Right lung (tissue), 5 donors: ENCODE measurements around the gene WWOX. TPM values are rescaled to one million over a fixed set of nuclear protein-coding genes. Genes with fewer than 3 reads are reported as not detected.

Experiments used
- DNase-seq, 2 donors: peaks; one replicate each; pipeline ENCODE4 v3.0.0-alpha.2; 2013
- polyA plus RNA-seq, 5 donors: library from polyadenylated mRNA; unstranded; fragments of 120-200 nt; gene quantifications; one replicate each; pipeline versions ENCODE4 v1.2.1 to v1.2.3, GENCODE V29; 2013; ENCODE audit warnings: inconsistent platforms in 1 of 5, low replicate concordance in 1 of 5; ENCODE audit not compliant: insufficient read length in 5 of 5, insufficient read depth in 1 of 5

WWOX gene
- polyA plus RNA-seq, 5 donors = 29.3 to 41.5 (median 32.3) TPM

- no peak for DNase-seq
These were observed 1024.7 kb downstream of the WWOX start for GRCh38 chr16:79124016-79124756.

DNA sequence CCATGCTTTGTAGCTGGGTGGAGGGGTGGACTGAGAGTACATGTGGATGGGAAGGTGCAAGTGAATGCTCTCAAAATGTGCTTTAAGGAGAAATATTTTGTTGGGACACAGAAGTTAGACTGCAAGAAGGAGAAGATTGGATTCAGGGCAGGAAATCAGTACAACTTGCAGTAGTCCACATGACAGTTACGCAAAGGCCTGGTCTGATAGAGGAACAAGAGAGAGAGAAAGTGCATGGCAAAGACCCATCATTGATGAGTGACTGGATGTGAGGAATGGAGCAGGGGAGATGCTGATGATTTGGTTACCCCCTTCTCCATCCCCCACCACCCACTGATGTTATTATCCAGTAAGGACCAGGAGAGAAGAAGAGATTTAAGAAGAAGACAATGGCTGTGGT, 1028.3 kb downstream of the WWOX start:
- DNase-seq = no peak

DNA sequence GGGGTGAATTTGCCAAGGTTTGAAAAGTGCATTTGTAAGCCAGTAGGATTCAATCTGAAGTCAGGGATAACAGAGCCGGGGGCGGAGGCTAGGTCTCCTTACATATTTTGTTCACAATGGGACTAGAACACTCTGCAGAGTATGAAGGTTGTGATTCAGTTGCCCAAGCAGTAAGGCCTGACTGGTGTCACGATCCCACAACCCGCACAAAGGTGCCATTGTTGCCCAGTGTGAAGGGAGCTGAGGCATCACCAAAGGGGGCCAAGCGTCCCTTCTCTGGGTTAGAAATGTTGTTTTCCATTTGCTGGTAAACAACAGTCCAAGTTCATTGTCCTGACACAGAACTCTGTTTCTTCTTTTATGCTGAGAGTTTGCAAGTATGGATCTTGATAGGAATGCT, 1029.3 kb downstream of the WWOX start:
- no peak for DNase-seq

DNA sequence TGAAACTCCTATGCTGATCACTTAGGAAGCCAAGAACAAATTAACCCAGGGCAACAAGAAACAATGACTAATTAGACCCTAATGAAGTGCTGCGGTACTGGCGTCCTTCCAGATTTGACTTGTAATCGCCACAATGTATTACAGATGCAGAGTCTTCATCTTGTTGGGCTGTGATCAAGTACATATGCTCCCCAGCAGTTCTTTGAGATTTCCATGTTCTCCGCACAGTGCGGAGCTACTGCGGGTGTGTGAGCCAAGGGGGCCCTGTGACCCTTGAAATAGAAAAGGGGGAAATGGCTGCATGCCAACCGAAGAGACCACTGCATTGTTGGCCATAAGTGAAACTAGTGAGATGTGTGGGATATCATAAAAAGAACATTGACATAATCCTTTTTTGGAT, 1031.2 kb downstream of the WWOX start:
- DNase-seq = peak; percentile 39 to 57

- DNase-seq = peak; percentile 55
These were observed 1032.0 kb downstream of the WWOX start for GRCh38 chr16:79131321-79132075.

DNA sequence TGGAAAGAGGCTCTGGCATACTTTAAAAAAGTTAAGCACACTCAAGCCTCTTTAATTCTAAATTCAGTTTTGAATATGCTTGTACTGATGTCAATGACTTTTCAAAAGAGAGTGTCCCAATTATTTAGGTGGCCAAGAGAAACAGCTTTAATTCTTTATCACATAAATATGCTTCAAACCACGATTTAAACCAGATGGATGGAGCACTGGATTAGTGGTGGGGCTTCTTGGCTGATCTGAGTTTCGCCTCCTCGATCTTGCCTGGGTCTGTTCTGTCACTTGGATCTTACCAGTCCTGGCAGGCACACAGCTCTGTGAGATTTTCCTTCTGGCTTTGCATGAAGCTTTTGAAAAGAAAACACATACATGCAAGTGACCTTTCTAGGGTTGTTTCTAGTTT, 1033.2 kb downstream of the WWOX start:
- DNase-seq = peak; percentile 88 to 89

GRCh38 chr16:79134300-79134699, 1034.8 kb downstream of the WWOX start:
- DNase-seq = no peak

DNA sequence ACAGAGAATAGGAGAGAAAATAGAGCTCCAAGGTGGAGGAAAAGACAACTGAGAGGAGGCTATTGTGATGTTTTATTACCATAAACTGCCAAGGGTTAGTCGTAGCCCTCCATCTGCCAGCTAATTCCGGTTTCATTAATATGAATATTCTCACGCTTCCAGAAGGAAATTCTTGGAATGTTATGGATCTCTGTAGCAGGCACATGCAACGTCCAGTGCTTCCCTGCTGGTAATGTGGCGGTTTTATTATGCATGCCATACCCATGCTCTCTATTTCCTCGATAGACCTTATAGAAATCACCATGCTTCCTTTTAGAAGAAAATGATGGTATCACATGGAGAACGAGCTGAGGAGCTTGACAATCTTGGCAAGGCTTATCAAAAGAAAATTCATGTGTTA, 1037.5 kb downstream of the WWOX start:
- no peak for DNase-seq

- no peak for DNase-seq
These were observed 1038.0 kb downstream of the WWOX start for GRCh38 chr16:79137426-79137939.

GRCh38 chr16:79139799-79140198, 1040.3 kb downstream of the WWOX start:
- no peak for DNase-seq

DNA sequence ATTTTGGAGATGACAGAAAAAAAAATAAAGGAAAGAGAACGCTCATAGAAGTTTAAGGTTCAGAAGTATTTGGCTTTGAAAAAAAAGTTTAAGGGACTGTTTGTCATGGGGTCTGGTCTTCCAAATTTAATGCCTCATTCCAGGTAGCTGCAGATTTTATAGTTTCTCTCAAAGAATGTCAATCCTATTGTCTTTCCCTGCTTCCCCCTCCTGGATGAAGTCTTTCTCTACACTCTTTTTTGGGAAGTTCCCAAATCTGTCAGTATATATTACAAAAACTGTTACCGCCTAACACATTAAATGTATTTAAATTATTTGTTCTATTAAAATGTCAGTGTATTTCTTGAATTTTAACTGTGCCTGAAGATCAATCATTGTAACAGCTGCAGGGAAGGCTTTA, 1043.6 kb downstream of the WWOX start:
- no peak for DNase-seq

DNA sequence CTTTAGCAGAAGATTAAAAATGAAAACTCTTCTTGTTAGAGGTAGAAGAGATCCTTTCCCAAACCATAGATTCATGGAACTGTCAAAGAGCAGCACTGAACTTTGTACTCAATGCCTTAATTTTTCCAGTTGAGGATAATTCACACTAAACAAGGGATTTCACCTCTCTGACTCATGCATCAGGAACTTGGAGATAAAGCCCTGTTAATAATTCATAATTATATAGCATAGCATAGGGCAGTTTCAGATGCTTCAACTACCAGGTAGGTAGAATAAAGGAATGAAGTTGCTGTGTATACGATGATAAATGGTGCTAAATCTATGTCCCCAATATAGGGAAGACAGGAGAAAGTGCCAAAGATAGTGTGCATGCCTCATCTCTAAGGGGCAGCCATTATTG, 1050.7 kb downstream of the WWOX start:
- DNase-seq = no peak

DNA sequence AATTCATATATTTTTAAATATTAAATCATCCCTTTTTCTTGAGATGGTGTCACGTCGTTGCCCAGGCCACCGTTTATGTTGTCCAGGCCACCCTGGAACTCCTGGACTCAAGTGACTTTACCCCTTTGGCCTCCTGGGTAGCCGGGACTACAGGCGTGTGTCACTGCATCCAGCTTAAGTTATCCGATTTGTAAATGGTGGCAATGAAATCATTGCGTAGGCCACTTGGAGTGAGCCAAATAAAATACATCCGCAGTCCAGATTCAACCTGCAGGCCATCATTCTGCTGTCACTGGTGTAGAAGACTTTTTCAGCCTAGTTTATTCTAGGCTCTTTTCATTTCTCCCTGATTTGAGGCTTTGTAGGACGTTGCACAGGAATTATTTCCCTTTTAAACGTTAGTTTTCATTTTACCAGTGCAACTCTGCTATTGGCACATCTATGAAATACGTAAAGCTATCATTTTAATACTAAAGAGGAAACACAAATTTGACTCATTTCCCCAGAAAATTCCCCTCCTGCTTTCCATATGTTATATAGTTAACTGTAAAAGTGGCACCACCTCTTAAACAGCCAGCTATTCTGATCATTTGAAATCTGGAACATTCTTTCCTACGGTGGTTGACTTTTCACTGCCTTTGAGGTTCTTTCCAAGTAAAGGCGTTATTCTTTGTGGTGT, 1051.3 kb downstream of the WWOX start:
- DNase-seq = no peak

DNA sequence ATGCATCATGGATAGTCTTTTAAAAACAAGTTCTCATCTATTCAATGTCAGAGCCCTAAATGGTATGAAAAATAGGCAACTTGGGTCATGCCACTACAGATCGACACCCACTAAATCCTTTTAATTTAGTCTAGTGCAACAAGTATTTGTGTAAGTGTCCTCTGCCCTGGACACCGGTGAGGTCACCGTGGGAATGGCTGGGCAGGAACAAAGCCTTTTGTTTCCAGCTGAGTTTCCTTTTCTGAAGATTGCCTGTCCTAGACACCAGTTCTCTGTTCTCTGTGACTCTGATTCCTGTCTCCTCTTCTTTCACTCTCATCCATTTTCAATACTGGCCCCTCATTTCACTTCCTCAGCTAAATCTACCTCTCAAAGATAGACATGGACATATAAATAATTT, 1054.6 kb downstream of the WWOX start:
- DNase-seq = no peak

- DNase-seq = no peak
These were observed 1056.0 kb downstream of the WWOX start for GRCh38 chr16:79155471-79155870.

DNA sequence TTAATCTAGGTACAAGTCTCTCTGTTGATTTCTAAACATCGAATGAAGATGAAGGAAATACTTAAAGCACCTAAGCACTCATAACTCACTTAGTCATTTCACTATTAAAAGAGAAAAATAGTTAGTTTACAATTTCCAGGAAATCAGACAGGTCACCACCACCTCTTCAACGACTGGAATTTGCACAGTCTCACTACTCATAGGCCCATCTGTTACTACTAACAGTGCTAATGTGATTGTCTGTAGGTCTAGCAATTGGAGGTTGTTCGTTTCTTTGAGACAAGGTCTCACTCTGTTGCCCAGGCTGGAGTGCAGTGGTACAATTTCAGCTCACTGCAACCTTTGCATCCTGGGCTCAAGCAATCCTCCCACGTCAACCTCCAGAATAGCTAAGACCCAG, 1056.5 kb downstream of the WWOX start:
- no peak for DNase-seq

DNA sequence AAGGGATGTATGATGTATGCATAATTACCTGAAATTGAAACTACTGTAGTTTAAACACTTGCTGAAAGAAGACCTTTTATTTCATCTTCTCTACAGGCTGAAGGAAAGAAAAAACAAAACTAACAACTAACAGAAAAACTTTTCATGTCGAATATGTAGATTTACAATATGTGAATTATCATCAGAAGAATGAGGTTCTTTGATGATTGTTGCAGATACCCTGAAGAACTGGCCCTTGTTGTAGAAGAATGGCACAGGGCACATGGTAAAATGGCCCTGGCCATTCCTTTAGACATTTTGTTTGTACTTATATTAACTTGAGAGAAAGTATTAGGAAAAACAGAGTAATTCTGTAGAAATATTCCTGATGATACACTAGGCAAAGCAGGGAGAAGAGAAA, 1057.3 kb downstream of the WWOX start:
- DNase-seq = no peak

DNA sequence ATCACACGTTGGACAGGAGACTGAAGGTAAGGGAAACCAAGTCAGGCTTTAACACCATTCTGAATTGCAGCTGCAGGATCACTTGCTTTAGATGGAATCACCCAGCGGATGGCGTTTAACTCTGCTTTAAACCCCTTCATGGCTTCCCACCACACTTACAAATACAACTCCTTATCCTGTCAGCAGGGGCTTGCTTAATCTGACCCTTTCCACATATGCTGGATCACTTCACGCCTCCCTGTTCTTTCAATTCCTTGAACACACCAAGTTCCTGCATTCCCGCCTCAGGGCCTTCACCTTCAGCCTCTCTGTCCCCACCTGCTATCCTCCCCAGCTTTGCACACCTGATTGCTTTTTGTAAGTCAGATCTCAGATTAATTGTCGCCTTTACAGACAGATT, 1058.9 kb downstream of the WWOX start:
- no peak for DNase-seq

DNA sequence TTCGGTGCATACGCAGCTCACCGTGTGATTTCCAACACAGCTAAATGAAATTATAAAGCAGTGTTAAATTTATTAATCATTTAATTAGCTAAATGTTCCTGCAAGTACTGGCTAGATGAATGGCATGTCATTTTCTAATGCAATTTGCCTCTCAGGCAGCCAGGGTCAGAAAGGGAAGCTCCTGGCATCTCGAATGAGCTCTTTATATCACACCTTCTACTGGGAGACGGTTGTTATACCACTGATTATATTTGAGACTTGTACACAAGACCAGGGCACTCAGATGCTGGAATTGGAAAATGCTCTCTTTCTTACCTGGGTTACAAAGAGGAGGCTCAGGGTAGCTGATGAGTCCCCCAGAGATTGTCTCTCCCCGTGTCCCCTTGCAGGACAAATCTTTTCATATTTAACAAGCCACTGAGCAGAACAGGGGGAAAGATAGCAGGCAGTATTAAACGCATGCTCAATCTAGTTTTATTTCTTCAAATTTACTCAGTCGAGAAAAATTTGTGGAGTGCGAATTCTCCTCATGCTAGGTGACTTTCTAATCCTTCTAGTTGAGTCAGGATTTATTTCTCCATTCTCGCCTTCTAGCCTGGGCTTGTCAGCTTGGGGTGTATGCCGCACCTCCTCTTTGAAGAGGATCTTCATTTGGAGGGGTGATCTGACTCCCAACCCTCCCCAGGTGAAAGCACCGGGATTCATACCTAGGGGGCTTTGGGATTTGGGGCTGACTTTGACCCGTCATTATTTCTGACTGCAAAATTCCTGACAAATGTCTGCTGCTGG, 1060.0 kb downstream of the WWOX start:
- DNase-seq = no peak

GRCh38 chr16:79162977-79163376, 1063.5 kb downstream of the WWOX start:
- no peak for DNase-seq

GRCh38 chr16:79163691-79164387, 1064.4 kb downstream of the WWOX start:
- DNase-seq = peak in 1 of 2 donors; percentile 23
